ENCODE measurements around the gene PPP1R37. TPM values are rescaled to one million over a fixed set of nuclear protein-coding genes. Genes with fewer than 3 reads are reported as not detected.

The PPP1R37 gene
- total RNA-seq, 3 donors from 2014 or later (not counting 1 experiment from before 2014, with no cell fraction given), result 23.8 to 29.3 (median 25.0) TPM

GRCh38 chr19:45145270-45146189 lies 52.6 kb downstream of the PPP1R37 start:
- Histone ChIP-seq H3K27me3 (ENCODE audit: control insufficient read depth, insufficient read depth, low read length) (no peaks in the 10 kb centered on the region), H3K4me3 (ENCODE audit: low read length) (no peak overlapping the region), H3K4me1 (ENCODE audit: control insufficient read depth, insufficient read depth, low read length) (peaks cover 3% of the 10 kb centered on the region), H3K9me3 (ENCODE audit: control insufficient read depth, insufficient read depth, low read length) (no peaks in the 10 kb centered on the region), H3K36me3 (ENCODE audit: control insufficient read depth, insufficient read depth, low read length) (peaks cover 23% of the 10 kb centered on the region), H3K27ac (ENCODE audit: low read length) (no peak overlapping the region)
- H3K27ac Mint-ChIP-seq, result no peak overlapping the region
- TF ChIP-seq, protein P1, sequence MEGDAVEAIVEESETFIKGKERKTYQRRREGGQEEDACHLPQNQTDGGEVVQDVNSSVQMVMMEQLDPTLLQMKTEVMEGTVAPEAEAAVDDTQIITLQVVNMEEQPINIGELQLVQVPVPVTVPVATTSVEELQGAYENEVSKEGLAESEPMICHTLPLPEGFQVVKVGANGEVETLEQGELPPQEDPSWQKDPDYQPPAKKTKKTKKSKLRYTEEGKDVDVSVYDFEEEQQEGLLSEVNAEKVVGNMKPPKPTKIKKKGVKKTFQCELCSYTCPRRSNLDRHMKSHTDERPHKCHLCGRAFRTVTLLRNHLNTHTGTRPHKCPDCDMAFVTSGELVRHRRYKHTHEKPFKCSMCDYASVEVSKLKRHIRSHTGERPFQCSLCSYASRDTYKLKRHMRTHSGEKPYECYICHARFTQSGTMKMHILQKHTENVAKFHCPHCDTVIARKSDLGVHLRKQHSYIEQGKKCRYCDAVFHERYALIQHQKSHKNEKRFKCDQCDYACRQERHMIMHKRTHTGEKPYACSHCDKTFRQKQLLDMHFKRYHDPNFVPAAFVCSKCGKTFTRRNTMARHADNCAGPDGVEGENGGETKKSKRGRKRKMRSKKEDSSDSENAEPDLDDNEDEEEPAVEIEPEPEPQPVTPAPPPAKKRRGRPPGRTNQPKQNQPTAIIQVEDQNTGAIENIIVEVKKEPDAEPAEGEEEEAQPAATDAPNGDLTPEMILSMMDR (IDR thresholded peaks at IDR 0.05), result no peak
- H3K4me1 Mint-ChIP-seq, result peaks cover 0 to 8% of the 10 kb centered on the region in 2 donors
- DNase-seq, result no peak
- intact Hi-C loops (cut with micrococcal nuclease), result no loop called here
- H3K27me3 Mint-ChIP-seq (ENCODE audit: low read depth in 2 of 2), result no peaks in the 10 kb centered on the region
- H3K36me3 Mint-ChIP-seq, result no peaks in the 10 kb centered on the region
- no peak for ATAC-seq
- no peak overlapping the region for H3K4me3 Mint-ChIP-seq
- no peaks in the 10 kb centered on the region for H3K9me3 Mint-ChIP-seq
- WGBS (ENCODE audit: insufficient coverage), result 98% methylated on average over 44 of the region's 54 CpGs

DNA sequence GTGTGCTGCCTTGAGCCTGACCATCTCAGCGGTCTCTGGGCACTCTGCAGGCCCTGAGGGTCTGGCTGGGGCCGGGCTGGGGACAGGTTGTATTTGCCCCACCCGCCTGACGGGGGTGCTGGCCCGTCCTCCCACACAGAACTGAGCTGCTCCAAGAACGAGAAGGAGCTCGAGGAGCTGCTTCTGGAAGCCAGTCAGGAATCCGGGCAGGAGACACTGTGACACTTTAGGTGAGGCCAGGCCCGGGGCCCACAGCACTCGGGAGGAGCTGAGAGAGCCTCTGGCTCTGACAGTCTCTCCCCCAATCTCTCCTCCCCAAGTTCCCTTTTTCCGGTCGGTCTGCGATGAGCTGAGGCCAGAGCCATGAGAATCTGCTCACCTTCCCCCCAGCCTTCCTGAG lies 53.3 kb downstream of the PPP1R37 start:
- H3K27ac ChIP-seq (ENCODE audit: low read length), result no peak overlapping the region
- H3K27me3 ChIP-seq (ENCODE audit: control insufficient read depth, insufficient read depth, low read length), result no peaks in the 10 kb centered on the region
- H3K27ac Mint-ChIP-seq, result no peak overlapping the region
- WGBS (ENCODE audit: insufficient coverage), result 93% methylated on average over 13 of the region's 13 CpGs
- ATAC-seq (no peak), DNase-seq (no peak)
- H3K4me3 Mint-ChIP-seq, result no peak overlapping the region
- intact Hi-C loops (cut with micrococcal nuclease), result no loop called here
- H3K9me3 ChIP-seq (ENCODE audit: control insufficient read depth, insufficient read depth, low read length), result no peaks in the 10 kb centered on the region
- peaks cover 0 to 8% of the 10 kb centered on the region in 2 donors for H3K4me1 Mint-ChIP-seq
- H3K4me3 ChIP-seq (ENCODE audit: low read length), result no peak overlapping the region
- peaks cover 22% of the 10 kb centered on the region for H3K36me3 ChIP-seq (ENCODE audit: control insufficient read depth, insufficient read depth, low read length)
- TF ChIP-seq, protein P1 (IDR thresholded peaks at IDR 0.05), result no peak
- H3K4me1 ChIP-seq (ENCODE audit: control insufficient read depth, insufficient read depth, low read length), result peaks cover 3% of the 10 kb centered on the region
- no peaks in the 10 kb centered on the region for H3K27me3 Mint-ChIP-seq (ENCODE audit: low read depth in 2 of 2)
- no peaks in the 10 kb centered on the region for H3K36me3 Mint-ChIP-seq
- H3K9me3 Mint-ChIP-seq, result no peaks in the 10 kb centered on the region

DNA sequence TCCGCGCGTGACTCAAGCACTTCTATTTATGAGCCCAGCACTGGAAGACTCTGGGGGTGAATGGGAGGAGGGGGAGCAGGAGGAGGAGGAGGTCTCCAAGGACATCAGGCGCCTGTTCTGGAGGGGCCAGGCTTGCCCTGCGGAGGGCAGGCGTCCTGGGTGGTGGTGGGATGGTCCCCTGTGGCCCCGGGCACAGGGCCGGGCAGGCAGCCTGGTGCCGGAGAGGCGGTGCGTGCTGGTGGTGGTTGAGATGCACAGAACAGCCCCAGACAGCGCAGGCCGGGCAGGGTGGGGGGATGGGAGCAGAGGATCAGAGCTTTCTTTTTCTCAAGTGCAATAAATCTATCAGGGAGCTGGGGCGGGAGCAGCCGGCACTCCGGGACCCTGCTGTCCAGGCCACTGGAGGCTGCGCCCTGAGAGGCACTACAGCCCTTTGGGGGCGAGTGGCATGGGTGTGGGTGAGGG lies 53.8 kb downstream of the PPP1R37 start:
- no peak overlapping the region for H3K4me3 Mint-ChIP-seq
- no peaks in the 10 kb centered on the region for H3K36me3 Mint-ChIP-seq
- TF ChIP-seq, protein P1 (IDR thresholded peaks at IDR 0.05), result no peak
- H3K9me3 Mint-ChIP-seq, result no peaks in the 10 kb centered on the region
- H3K27me3 Mint-ChIP-seq (ENCODE audit: low read depth in 2 of 2), result no peaks in the 10 kb centered on the region
- intact Hi-C loops (cut with micrococcal nuclease), result no loop called here
- Histone ChIP-seq H3K4me3 (ENCODE audit: low read length) (no peak overlapping the region), H3K27me3 (ENCODE audit: control insufficient read depth, insufficient read depth, low read length) (peaks cover 5% of the 10 kb centered on the region), H3K27ac (ENCODE audit: low read length) (no peak overlapping the region), H3K4me1 (ENCODE audit: control insufficient read depth, insufficient read depth, low read length) (peaks cover 6% of the 10 kb centered on the region), H3K9me3 (ENCODE audit: control insufficient read depth, insufficient read depth, low read length) (no peaks in the 10 kb centered on the region), H3K36me3 (ENCODE audit: control insufficient read depth, insufficient read depth, low read length) (peaks cover 18% of the 10 kb centered on the region)
- DNase-seq, result no peak
- ATAC-seq, result no peak
- peaks cover 0 to 11% of the 10 kb centered on the region in 2 donors for H3K4me1 Mint-ChIP-seq
- 98% methylated on average over 18 of the region's 18 CpGs for WGBS (ENCODE audit: insufficient coverage)
- no peak overlapping the region for H3K27ac Mint-ChIP-seq

All from natural killer cell (primary cell).